ENCODE data around the gene OR13C4.

- TF ChIP-seq CTCF (IDR thresholded peaks at IDR 0.05; ENCODE audit: insufficient read depth, low read depth, low read length) (no peak), EZH2 (IDR thresholded peaks at IDR 0.05; ENCODE audit: insufficient read depth, low read length) (no peak)
These were observed 30.0 kb upstream of the OR13C4 start for GRCh38 chr9:104556830-104557634.

Data from astrocyte (in vitro differentiated cells and primary cell).